IMR-90 (cell line): ENCODE results near the gene SMC1B. TPM values are rescaled to one million over a fixed set of nuclear protein-coding genes. Genes with fewer than 3 reads are reported as not detected.

Experiments used
- ATAC-seq: fragments of 200-7000 bp; cut with Tn5 transposase; 2 replicates; pipeline ENCODE4 v1.9.1; 2020; ENCODE audit warnings: low read depth, mild to moderate bottlenecking, moderate library complexity
- BruUV-seq: library from RNA; stranded (reverse); fragments of 400-500 nt; replicated peaks from 2 replicates; lab custom pipeline; 2021; lab: Mats Ljungman, UMichigan
- CTCF ChIA-PET: fragments of 300-600 bp; formaldehyde crosslinking; extraction: SDS; loops from one replicate; lab custom pipeline; 2021; ENCODE audit warnings: antibody characterized with exemption; lab: Yijun Ruan, JAX
- POLR2A ChIA-PET: fragments of 300-600 bp; sonication (Branson Sonifier 250); formaldehyde crosslinking; loops from one replicate; lab custom pipeline; 2022; ENCODE audit warnings: antibody characterized with exemption; ENCODE audit not compliant: unreplicated experiment; lab: Charles Lee
- DNase-seq: peaks from one replicate; pipeline ENCODE4 v3.0.0; 2013
- H2AFZ ChIP-seq: replicated peaks from 2 replicates; pipeline ENCODE3; 2013; ENCODE audit warnings: low read length, mild to moderate bottlenecking; ENCODE audit not compliant: poor library complexity
- H2AK5ac ChIP-seq: 2 replicates; pipeline ENCODE4 v1.6.1; 2013; ENCODE audit warnings: low read depth, low read length, inconsistent platforms
- H2AK9ac ChIP-seq: replicated peaks from 2 replicates; pipeline ENCODE3; 2013; ENCODE audit warnings: mild to moderate bottlenecking, low read depth, low read length, moderate library complexity; ENCODE audit not compliant: poor library complexity
- H2BK120ac ChIP-seq: 2 replicates; pipeline ENCODE4 v1.6.1; 2013; ENCODE audit warnings: low read depth, low read length, inconsistent platforms
- H2BK15ac ChIP-seq: 3 replicates; pipeline ENCODE4 v1.6.1; 2013; ENCODE audit warnings: low read depth, low read length, inconsistent platforms
- H2BK20ac ChIP-seq: 2 replicates; pipeline ENCODE4 v1.6.1; 2013; ENCODE audit warnings: low read depth, mild to moderate bottlenecking, inconsistent platforms, low read length, moderate library complexity
- H2BK5ac ChIP-seq: 2 replicates; pipeline ENCODE4 v1.6.1; 2013; ENCODE audit warnings: mild to moderate bottlenecking, low read depth, low read length, inconsistent platforms; ENCODE audit not compliant: poor library complexity, severe bottlenecking
- H3K14ac ChIP-seq: replicated peaks from 2 replicates; pipeline ENCODE4 v1.6.1; 2013; ENCODE audit warnings: low read depth, low read length, inconsistent platforms
- H3K18ac ChIP-seq: 2 replicates; pipeline ENCODE4 v1.6.1; 2013; ENCODE audit warnings: low read depth, low read length, control low read depth
- H3K23ac ChIP-seq: 2 replicates; pipeline ENCODE4 v1.6.1; 2013; ENCODE audit warnings: low read depth, low read length, inconsistent platforms
- H3K27ac ChIP-seq: 2 replicates; pipeline ENCODE4 v1.5.1; 2013; ENCODE audit warnings: mild to moderate bottlenecking, control low read depth, low read length; ENCODE audit not compliant: insufficient read depth
- H3K27me3 ChIP-seq: 2 replicates; pipeline ENCODE4 v1.6.1; 2013; ENCODE audit warnings: low read length; ENCODE audit not compliant: control insufficient read depth, insufficient read depth
- H3K36me3 ChIP-seq: 2 replicates; pipeline ENCODE4 v1.6.1; 2013; ENCODE audit warnings: low read length, mixed read lengths; ENCODE audit not compliant: control insufficient read depth, insufficient read depth
- H3K4ac ChIP-seq: 2 replicates; pipeline ENCODE4 v1.6.1; 2013; ENCODE audit warnings: low read depth, low read length, inconsistent platforms
- H3K4me1 ChIP-seq: 2 replicates; pipeline ENCODE4 v1.6.1; 2013; ENCODE audit warnings: low read length, mixed read lengths; ENCODE audit not compliant: control insufficient read depth, insufficient read depth
- H3K4me2 ChIP-seq: 2 replicates; pipeline ENCODE4 v1.6.1; 2013; ENCODE audit warnings: low read depth, mild to moderate bottlenecking, control low read depth, low read length, moderate library complexity
- H3K4me3 ChIP-seq: 2 replicates; pipeline ENCODE4 v1.5.1; 2013; ENCODE audit warnings: low read depth, mild to moderate bottlenecking, control low read depth, low read length, moderate library complexity; ENCODE audit not compliant: insufficient read depth
- H3K56ac ChIP-seq: 2 replicates; pipeline ENCODE4 v1.6.1; 2013; ENCODE audit warnings: low read length, inconsistent platforms; ENCODE audit not compliant: insufficient read depth; ENCODE audit errors: extremely low read depth
- H3K79me1 ChIP-seq, 2 experiments: 2 replicates each; pipeline ENCODE4 v1.6.1; 2013; ENCODE audit warnings: low read length in 2 of 2, inconsistent platforms in 1 of 2, low read depth in 1 of 2
- H3K9ac ChIP-seq: 2 replicates; pipeline ENCODE4 v1.6.1; 2013; ENCODE audit warnings: low read depth, low read length, control low read depth
- H3K9me1 ChIP-seq: 2 replicates; pipeline ENCODE4 v1.6.1; 2013; ENCODE audit warnings: low read length, inconsistent platforms; ENCODE audit not compliant: insufficient read depth
- H3K9me3 ChIP-seq: 2 replicates; pipeline ENCODE4 v1.6.1; 2013; ENCODE audit warnings: low read length; ENCODE audit not compliant: control insufficient read depth, insufficient read depth
- H4K20me1 ChIP-seq: 2 replicates; pipeline ENCODE4 v1.6.1; 2013; ENCODE audit warnings: low read length, inconsistent platforms; ENCODE audit not compliant: insufficient read depth
- H4K5ac ChIP-seq: 2 replicates; pipeline ENCODE4 v1.6.1; 2013; ENCODE audit warnings: mild to moderate bottlenecking, low read depth, low read length, control low read depth
- H4K8ac ChIP-seq, 2 experiments: 2 replicates each; pipeline ENCODE4 v1.6.1; 2013; ENCODE audit warnings: low read depth in 2 of 2, low read length in 2 of 2, control low read depth in 1 of 2, inconsistent platforms in 1 of 2
- H4K91ac ChIP-seq: 2 replicates; pipeline ENCODE4 v1.6.1; 2013; ENCODE audit warnings: low read depth, low read length, inconsistent platforms; ENCODE audit not compliant: insufficient read depth
- BHLHE40 ChIP-seq: fragments of 150-350 bp; IDR thresholded peaks from 2 replicates; pipeline ENCODE4 v1.6.1; 2016; ENCODE audit warnings: mild to moderate bottlenecking, low read depth, low read length
- CEBPB ChIP-seq: IDR thresholded peaks from 2 replicates; pipeline ENCODE4 v1.6.1; 2012; ENCODE audit warnings: low read depth, low read length, improper control_type of control experiment
- CHD1 ChIP-seq: IDR thresholded peaks from 2 replicates; pipeline ENCODE4 v1.6.1; 2012; ENCODE audit warnings: low read depth, low read length, improper control_type of control experiment
- CTCF ChIP-seq: conservative IDR thresholded peaks from 2 replicates; pipeline ENCODE4 v1.5.1; 2012; ENCODE audit warnings: mild to moderate bottlenecking, low read depth, low read length, improper control_type of control experiment
- ELK1 ChIP-seq: fragments of 150-350 bp; IDR thresholded peaks from 2 replicates; pipeline ENCODE4 v1.6.1; 2016; ENCODE audit warnings: low read depth, mild to moderate bottlenecking, low read length, moderate library complexity, borderline replicate concordance
- FOS ChIP-seq: fragments of 150-350 bp; IDR thresholded peaks from 2 replicates; pipeline ENCODE4 v1.6.1; 2016; ENCODE audit warnings: low read depth, low read length
- MAFK ChIP-seq: IDR thresholded peaks from 2 replicates; pipeline ENCODE4 v1.6.1; 2012; ENCODE audit warnings: low read depth, low read length, improper control_type of control experiment
- MAZ ChIP-seq: IDR thresholded peaks from 2 replicates; pipeline ENCODE4 v1.6.1; 2012; ENCODE audit warnings: low read depth, mild to moderate bottlenecking, low read length, improper control_type of control experiment, moderate library complexity, borderline replicate concordance
- MXI1 ChIP-seq: IDR thresholded peaks from 2 replicates; pipeline ENCODE4 v1.6.1; 2012; ENCODE audit warnings: low read depth, mild to moderate bottlenecking, low read length, moderate library complexity, borderline replicate concordance
- NFE2L2 ChIP-seq: fragments of 150-350 bp; IDR thresholded peaks from 2 replicates; pipeline ENCODE4 v1.6.1; 2016; ENCODE audit warnings: low read depth, mild to moderate bottlenecking, low read length
- RAD21 ChIP-seq: IDR thresholded peaks from 2 replicates; pipeline ENCODE4 v1.6.1; 2012; ENCODE audit warnings: low read length, improper control_type of control experiment
- RCOR1 ChIP-seq: IDR thresholded peaks from 2 replicates; pipeline ENCODE4 v1.6.1; 2012; ENCODE audit warnings: mild to moderate bottlenecking, low read length, improper control_type of control experiment; ENCODE audit not compliant: insufficient replicate concordance
- SMC3 ChIP-seq: fragments of 150-350 bp; IDR thresholded peaks from 2 replicates; pipeline ENCODE4 v1.6.1; 2016; ENCODE audit warnings: low read depth, mild to moderate bottlenecking, antibody characterized with exemption, low read length, moderate library complexity
- USF2 ChIP-seq: fragments of 150-350 bp; IDR thresholded peaks from 2 replicates; pipeline ENCODE4 v1.6.1; 2017; ENCODE audit warnings: mild to moderate bottlenecking, antibody characterized with exemption, low read length, low read depth
- WGBS, 2 experiments: methylation state at CpG; one replicate each; pipeline versions ENCODE4 v1.1.5 to v1.1.7; 2013; ENCODE audit warnings: missing lambda C conversion rate in 2 of 2; ENCODE audit not compliant: insufficient read length in 1 of 2; ENCODE audit errors: extremely low coverage in 2 of 2; 5-methylcytosine and 5-hydroxymethylcytosine counted together
- dilution Hi-C: fragments of 300-500 bp; cut with HindIII; formaldehyde crosslinking; loops from one replicate; pipeline ENCODE4 v1.14.3; 2018; ENCODE audit warnings: low sequenced_read_pairs; ENCODE audit not compliant: unreplicated experiment
- in situ Hi-C: fragments of 300-500 bp; cut with MboI; formaldehyde crosslinking; loops from 3 replicates; pipeline ENCODE4 v1.14.3; 2019; ENCODE audit warnings: low sequenced_read_pairs, inconsistent platforms, mixed read lengths
- intact Hi-C: fragments of 100-400 bp; cut with micrococcal nuclease; formaldehyde crosslinking; loops from 2 replicates; pipeline ENCODE4 v1.10.0; 2022
- polyA plus RNA-seq, 3 experiments: library from polyadenylated mRNA; depleted of rRNA; stranded (reverse); fragments of >200 nt; gene quantifications; 2 replicates each; pipeline ENCODE4 v1.2.3, GENCODE V29; 2012; ENCODE audit warnings: low replicate concordance in 1 of 3
- total RNA-seq: library from RNA; depleted of rRNA; stranded (reverse); fragments of >200 nt; gene quantifications from 2 replicates; pipeline ENCODE4 v1.2.3, GENCODE V29; 2012

Gene SMC1B
- total and polyA plus RNA-seq, 2 of the 4 experiments (the other 2 are of a cell fraction), result not detected

- Histone ChIP-seq H2BK120ac (no peak overlapping the region), H3K36me3 (0 out of 2 replicates have a peak, but pooled peaks cover 2% of the 10 kb centered on the region), H3K14ac (no peak overlapping the region), H3K79me1 (no peaks in the 10 kb centered on the region), H3K23ac (no peak overlapping the region), H3K9me3 (no peaks in the 10 kb centered on the region), H3K56ac (no peak overlapping the region), H3K27me3 (no peaks in the 10 kb centered on the region), H2AK9ac (no peak overlapping the region), H3K9ac (no peak overlapping the region), H2BK20ac (no peak overlapping the region), H3K4me2 (no peak overlapping the region), H3K4ac (no peak overlapping the region), H2BK5ac (no peak overlapping the region), H3K9me1 (peaks cover 4% of the 10 kb centered on the region; the same call in 1 of the 2 replicates), H3K4me3 (no peak overlapping the region), H4K5ac (no peak overlapping the region), H2AK5ac (no peak overlapping the region), H3K18ac (no peak overlapping the region), H4K20me1 (no peaks in the 10 kb centered on the region), H3K4me1 (no peaks in the 10 kb centered on the region), H4K91ac (no peak overlapping the region), H3K27ac (no peak overlapping the region), H4K8ac (no peak overlapping the region), H2AFZ (no peak overlapping the region), H2BK15ac (no peak overlapping the region)
- no peak for ATAC-seq
- BruUV-seq, result no TSS peak
- TF ChIP-seq CEBPB (no peak), BHLHE40 (no peak), ELK1 (no peak), SMC3 (no peak), MAZ (no peak), CTCF (no peak), MXI1 (no peak), RAD21 (no peak), RCOR1 (no peak), MAFK (no peak), USF2 (no peak), NFE2L2 (no peak), CHD1 (no peak), FOS (no peak)
- WGBS, 2 experiments, result no CpG with 5 or more reads among the region's 3 CpGs
- POLR2A ChIA-PET, result no interaction called here
- CTCF ChIA-PET, result no interaction called here
- no peak for DNase-seq
- dilution Hi-C loops, result no loop called here
- in situ Hi-C loops, result no loop called here
- intact Hi-C loops, result no loop called here
These were observed 63.5 kb downstream of the SMC1B start for GRCh38 chr22:45349916-45350315.
